Right lobe of liver (tissue), 4 donors: ENCODE data around the gene PADI6.

Source experiments
- POLR2A ChIP-seq: fragments of 450-650 bp; IDR thresholded peaks from one replicate; pipeline ENCODE4 v1.6.1; 2017; ENCODE audit warnings: antibody characterized with exemption, mild to moderate bottlenecking
- TF ChIP-seq, protein P1 (sequence below), 4 donors: fragments of 200-600 bp in 3 of 4; fragments of 450-650 bp in 1 of 4; IDR thresholded peaks; one replicate each; pipeline versions ENCODE4 v1.5.1 to v1.8.0; 2016 to 2022; ENCODE audit warnings: antibody characterized with exemption in 4 of 4, mild to moderate bottlenecking in 2 of 4
- donor health status: DM: no; HTN: no; CAD: no.
- donor health status: DM: no; HTN: no; CAD: no.
- donor health status: DM: no; HTN: yes; CAD: no.

DNA sequence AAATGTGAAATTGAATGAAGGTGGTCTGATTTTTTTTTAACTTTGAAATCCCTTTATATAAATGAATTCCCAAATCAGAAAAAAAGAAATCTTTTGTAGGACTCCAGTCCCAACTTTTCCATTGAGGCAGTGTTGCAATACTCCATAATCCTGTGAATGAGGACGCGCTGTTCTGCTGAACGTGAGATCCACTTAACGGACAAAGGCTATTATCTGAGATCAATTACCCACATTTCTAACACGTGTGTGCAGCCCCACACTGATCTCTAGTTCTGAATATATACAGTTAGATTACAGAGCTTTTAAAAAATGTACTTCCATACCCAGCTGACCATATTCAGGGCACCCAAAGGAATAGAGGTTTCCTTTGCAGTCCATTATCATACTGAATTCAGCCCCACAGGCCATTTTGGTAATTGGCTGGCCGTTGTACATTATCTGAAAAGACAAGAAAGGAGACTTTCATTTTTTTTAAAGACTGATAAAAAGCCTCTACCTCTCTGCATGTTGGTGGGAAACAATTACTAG, 48.5 kb downstream of the PADI6 start:
- TF ChIP-seq POLR2A: no peak
- TF ChIP-seq, protein P1, sequence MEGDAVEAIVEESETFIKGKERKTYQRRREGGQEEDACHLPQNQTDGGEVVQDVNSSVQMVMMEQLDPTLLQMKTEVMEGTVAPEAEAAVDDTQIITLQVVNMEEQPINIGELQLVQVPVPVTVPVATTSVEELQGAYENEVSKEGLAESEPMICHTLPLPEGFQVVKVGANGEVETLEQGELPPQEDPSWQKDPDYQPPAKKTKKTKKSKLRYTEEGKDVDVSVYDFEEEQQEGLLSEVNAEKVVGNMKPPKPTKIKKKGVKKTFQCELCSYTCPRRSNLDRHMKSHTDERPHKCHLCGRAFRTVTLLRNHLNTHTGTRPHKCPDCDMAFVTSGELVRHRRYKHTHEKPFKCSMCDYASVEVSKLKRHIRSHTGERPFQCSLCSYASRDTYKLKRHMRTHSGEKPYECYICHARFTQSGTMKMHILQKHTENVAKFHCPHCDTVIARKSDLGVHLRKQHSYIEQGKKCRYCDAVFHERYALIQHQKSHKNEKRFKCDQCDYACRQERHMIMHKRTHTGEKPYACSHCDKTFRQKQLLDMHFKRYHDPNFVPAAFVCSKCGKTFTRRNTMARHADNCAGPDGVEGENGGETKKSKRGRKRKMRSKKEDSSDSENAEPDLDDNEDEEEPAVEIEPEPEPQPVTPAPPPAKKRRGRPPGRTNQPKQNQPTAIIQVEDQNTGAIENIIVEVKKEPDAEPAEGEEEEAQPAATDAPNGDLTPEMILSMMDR (IDR thresholded peaks at IDR 0.05): no peak
